Renal cortex interstitium (tissue), 11 donors: ENCODE data around the gene INPP4B. TPM values are rescaled to one million over a fixed set of nuclear protein-coding genes. Genes with fewer than 3 reads are reported as not detected.
"Not testable (repeated sequence)": the region's sequence is repeated elsewhere in the genome, so short reads cannot be mapped to it uniquely, and the experiment has no call there.

ENCODE experiments used
- DNase-seq, 11 donors: peaks; one replicate each; pipeline ENCODE4 v3.0.0-alpha.2; 2013; ENCODE audit warnings: low read depth in 9 of 11, low spot score in 4 of 11; ENCODE audit errors: extremely low read depth in 1 of 11
- polyA plus RNA-seq, 3 donors: library from polyadenylated mRNA; unstranded; fragments of 120-200 nt; gene quantifications; one replicate each; pipeline ENCODE4 v1.2.1, GENCODE V29; 2013; ENCODE audit not compliant: insufficient read length in 3 of 3

The INPP4B gene
- polyA plus RNA-seq, 3 donors = 9.2 to 11.7 (median 9.4) TPM

DNA sequence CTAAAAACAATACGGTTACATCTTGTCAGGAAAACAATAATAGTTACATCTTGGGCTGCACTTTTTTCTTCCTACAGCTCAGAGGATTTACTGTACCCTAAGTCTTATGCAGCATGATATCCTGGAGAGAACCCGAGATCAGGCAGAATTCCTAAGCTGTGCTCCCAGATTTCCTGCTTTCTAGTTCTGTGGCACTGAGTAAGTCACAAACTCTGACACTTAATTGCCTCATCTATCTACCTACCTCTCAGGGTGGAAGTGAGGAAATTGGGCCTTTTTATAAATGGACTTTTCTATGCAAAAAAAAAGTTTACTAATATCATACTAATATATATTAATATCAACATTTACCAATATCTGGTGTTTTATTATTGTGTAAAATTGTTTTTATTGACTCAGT is 438.5 kb downstream of the INPP4B start:
- no peak for DNase-seq

- DNase-seq = no peak
These were observed 439.1 kb downstream of the INPP4B start for GRCh38 chr4:142406917-142407501.

- DNase-seq = no peak
These were observed 439.6 kb downstream of the INPP4B start for GRCh38 chr4:142406499-142406835.

DNA sequence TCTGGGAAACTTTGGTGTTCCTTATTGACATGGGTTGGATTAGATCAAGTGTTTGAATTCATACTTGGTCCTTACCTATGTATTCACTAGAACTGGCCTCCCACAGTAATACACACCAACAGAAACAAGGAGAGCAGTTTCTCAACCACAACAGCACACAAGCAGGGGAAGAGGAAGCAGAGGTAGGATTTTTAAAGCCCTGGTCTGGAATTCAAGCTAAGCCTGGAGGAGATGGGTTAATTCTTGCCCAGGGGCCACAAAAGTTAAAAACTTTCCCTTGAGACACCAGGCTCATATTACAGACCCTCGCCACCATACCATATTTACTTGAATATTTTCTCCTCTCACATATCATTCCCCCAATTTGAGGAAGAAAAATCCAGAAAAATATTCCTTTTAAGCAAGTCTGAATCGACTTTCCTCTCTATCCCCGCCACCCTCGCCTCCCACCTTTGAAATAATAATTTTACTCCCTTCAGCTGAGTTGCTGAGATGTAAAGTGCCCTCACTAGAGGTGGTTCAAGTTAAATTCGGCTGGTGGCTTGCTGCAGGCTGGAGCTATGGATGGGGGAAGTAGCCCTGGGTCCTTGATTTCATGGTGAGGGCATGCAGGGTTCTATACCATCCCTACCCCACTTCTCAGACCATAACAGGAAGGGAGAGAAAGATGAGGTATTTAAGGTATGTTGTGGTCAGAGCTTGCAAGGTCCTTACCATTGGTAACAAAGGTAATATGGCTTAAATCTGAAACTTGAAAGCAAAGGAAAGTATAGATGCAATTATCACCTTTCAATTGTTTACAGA is 440.2 kb downstream of the INPP4B start:
- DNase-seq = peak in 2 of 11 donors; percentile 12 to 15

DNA sequence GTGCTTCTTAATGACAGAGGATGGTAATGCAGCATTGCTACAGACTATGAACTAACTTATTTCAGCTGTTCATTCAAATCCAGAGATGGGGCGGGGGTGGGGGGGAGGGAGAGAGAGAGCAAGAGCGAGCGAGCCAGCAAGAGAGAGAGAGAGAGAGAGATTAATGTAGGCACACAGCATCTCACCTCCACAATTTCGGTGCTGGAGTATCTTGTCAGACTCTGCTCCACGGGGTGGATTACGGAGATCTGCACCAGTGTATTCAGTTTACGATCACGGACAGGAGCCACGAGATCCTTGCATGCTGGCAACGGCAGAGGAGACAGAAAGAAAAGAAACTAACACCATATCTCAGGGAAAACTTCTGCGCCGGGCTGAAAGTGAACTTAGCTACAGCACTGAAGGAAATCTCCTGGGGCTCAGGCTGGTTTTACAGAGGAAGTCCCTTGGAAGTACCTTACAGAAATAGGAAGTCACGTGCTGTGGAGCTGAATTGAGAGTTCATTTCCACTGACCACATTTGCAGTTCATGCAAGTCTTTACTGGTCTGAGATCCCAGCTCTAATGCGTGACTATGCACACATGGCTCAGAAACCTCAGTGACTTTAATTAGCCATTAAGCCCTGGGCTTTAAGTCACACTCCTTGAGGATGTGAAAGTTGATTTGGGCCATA is 440.9 kb downstream of the INPP4B start:
- peak in 9 of 11 donors; percentile 33 to 60 (median 48) for DNase-seq

DNA sequence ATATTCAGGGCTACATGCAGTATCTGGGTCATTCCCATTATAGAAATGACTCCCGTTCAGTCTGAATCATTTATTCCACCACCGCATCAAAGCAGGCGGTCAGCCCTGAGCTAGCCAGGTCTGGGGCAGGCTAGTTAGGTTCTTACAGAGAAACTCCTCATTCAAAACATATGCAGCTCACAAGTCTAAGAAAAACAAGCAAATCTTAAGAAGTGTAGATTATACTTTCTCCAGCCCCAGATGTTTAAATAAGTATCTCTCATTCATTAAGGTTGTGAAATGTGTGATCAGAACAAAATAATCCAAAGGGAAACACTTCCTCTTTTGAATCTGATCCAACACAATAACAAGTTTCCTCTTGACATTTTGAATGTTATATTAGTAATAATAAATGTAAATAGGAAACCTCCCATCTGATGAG is 441.9 kb downstream of the INPP4B start:
- DNase-seq = no peak

GRCh38 chr4:142402900-142403299 is 443.2 kb downstream of the INPP4B start:
- no peak for DNase-seq

DNA sequence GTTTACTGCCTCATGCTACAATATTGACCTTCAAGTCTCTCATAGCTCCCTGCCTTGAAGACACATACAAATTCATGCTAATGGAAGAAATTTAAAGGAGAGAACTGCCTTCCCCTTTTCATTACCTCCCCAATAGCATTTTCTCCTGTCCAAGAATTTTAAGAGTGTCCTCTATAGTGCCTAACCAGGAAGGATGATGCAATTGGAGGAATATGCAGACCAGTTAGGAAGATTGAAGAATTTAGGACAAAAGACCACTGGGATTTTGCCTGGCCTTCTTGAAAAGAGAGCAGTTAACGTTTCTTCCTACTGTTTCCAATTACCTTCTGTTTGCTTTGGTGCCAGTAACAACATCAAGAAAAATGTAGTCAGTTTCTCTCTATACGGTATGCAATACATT is 443.9 kb downstream of the INPP4B start:
- no peak for DNase-seq

- not testable (repeated sequence) for DNase-seq
These were observed 448.6 kb downstream of the INPP4B start for GRCh38 chr4:142397364-142397991.

DNA sequence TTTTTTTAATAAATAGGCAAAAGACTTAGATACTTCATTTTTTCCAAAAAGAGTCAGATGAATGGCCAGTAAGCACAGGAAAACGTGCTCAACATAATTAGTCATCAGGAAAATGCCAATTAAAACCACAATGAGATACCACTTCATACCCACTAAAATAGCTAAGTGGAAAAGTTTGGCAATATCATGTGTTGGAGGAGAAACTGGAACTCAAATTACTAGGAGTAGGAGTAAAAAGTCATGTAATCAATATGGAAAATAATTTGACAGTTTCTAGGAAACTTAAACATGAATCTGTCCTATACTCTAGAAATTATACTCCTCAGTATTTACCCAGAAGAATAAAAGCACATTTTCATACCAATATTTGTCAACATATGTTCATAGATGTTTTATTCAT is 449.8 kb downstream of the INPP4B start:
- no peak for DNase-seq

GRCh38 chr4:142393127-142393526 is 453.0 kb downstream of the INPP4B start:
- no peak for DNase-seq

GRCh38 chr4:142386856-142387255 is 459.2 kb downstream of the INPP4B start:
- no peak for DNase-seq

DNA sequence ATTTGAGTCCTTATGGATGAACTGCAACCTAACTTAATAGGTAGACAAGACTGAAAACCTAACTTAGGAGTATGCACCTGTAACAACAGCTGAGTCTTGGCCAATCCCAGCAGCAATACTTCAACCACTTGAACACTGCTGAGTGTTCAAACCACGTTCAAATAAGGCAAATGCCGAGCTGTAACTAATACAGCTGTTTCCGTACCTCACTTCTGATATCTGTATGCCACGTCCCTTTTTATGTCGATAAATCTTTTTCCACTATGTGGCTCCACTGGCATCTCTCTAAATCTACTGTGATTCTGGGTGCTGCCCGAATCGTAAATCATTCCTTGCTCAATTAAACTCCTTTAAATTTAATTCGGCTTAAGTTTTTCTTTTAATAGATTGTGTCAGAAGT is 459.7 kb downstream of the INPP4B start:
- DNase-seq = no peak

DNA sequence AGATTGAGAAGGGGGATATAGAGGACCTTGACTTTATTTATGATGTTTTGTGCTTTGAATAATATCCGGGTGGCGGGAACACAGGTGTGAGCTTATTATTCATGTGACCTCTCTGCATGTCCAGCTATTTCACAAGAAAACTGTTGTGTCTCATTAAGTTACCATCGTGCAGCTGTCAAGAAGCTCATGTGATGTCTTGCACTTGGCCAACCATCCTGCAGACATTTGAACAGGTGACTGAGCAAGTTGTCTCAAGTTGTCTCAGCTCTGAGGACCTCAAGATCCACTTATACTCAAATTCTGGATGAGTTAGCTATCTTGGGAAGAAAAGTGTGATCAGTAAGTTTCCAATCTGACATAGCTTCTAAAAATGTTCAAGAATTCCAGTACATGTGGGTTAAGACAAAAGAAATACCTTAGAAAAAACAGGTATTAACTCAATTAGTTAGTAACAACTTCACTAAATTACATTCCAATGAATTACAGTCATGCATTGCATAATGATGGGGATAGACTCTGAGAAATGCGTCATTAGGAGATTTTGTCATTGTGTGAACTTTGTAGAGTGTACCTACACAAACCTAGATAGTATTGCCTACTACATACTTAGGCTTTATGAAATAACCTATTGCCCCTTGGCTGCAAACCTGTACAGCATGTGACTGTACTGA is 462.2 kb downstream of the INPP4B start:
- DNase-seq = no peak

- DNase-seq = no peak
These were observed 462.7 kb downstream of the INPP4B start for GRCh38 chr4:142383354-142383753.

DNA sequence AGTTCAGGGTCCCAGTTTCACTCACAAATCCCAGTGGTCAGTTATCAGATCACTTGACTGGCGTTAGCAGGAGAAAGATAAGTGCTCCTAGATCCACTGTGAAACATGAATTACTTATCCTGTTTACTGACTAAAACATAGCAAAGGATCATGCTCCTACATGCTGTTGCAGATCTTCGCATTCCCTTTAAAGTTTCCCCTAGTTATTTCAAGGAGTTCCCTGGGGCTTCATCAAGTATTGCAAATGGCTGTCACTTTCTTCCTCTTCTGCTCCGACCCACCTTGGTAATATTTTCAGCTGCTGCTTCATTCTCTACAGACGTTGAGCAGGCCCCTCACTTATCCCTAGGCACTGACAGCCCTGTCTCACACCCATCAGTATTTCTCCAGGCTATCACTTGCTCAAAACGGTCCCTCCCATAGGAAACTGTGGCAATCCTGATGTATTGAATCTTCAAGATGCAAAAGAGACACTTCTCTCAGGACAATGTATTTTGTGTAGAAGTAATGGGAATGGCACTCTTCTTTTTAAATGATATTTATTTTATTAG is 466.0 kb downstream of the INPP4B start:
- no peak for DNase-seq

- DNase-seq = no peak
These were observed 466.6 kb downstream of the INPP4B start for GRCh38 chr4:142379277-142380051.

- DNase-seq = no peak
These were observed 467.9 kb downstream of the INPP4B start for GRCh38 chr4:142378179-142378578.
